Measurements from ENCODE around the gene SGMS1. TPM values are rescaled to one million over a fixed set of nuclear protein-coding genes. Genes with fewer than 3 reads are reported as not detected.

SGMS1 gene
- polyA plus RNA-seq, 4 donors = 42.9 to 61.0 (median 58.0) TPM

GRCh38 chr10:50407076-50407801 is 216.5 kb downstream of the SGMS1 start:
- no peak for DNase-seq (ENCODE audit: low read depth in 4 of 4, low spot score in 3 of 4)

GRCh38 chr10:50406457-50407070 is 217.2 kb downstream of the SGMS1 start:
- DNase-seq (ENCODE audit: low read depth in 4 of 4, low spot score in 3 of 4) = no peak

- DNase-seq (ENCODE audit: low read depth in 4 of 4, low spot score in 3 of 4) = no peak
Observed at GRCh38 chr10:50405723-50406122, 218.0 kb downstream of the SGMS1 start.

- no peak for DNase-seq (ENCODE audit: low read depth in 4 of 4, low spot score in 3 of 4)
Observed at GRCh38 chr10:50404021-50404773, 219.6 kb downstream of the SGMS1 start.

GRCh38 chr10:50403074-50403473 is 220.7 kb downstream of the SGMS1 start:
- no peak for DNase-seq (ENCODE audit: low read depth in 4 of 4, low spot score in 3 of 4)

GRCh38 chr10:50402466-50402865 is 221.3 kb downstream of the SGMS1 start:
- DNase-seq (ENCODE audit: low read depth in 4 of 4, low spot score in 3 of 4) = no peak

GRCh38 chr10:50400694-50401093 is 223.1 kb downstream of the SGMS1 start:
- DNase-seq (ENCODE audit: low read depth in 4 of 4, low spot score in 3 of 4) = no peak

GRCh38 chr10:50398823-50399222 is 224.9 kb downstream of the SGMS1 start:
- DNase-seq (ENCODE audit: low read depth in 4 of 4, low spot score in 3 of 4) = no peak

GRCh38 chr10:50398381-50398780 is 225.4 kb downstream of the SGMS1 start:
- no peak for DNase-seq (ENCODE audit: low read depth in 4 of 4, low spot score in 3 of 4)

- DNase-seq (ENCODE audit: low read depth in 4 of 4, low spot score in 3 of 4) = no peak
Observed at GRCh38 chr10:50397312-50398140, 226.2 kb downstream of the SGMS1 start.

- DNase-seq (ENCODE audit: low read depth in 4 of 4, low spot score in 3 of 4) = no peak
Observed at GRCh38 chr10:50396491-50397311, 227.1 kb downstream of the SGMS1 start.

GRCh38 chr10:50395851-50396250 is 227.9 kb downstream of the SGMS1 start:
- DNase-seq (ENCODE audit: low read depth in 4 of 4, low spot score in 3 of 4) = no peak

GRCh38 chr10:50395271-50395670 is 228.5 kb downstream of the SGMS1 start:
- no peak for DNase-seq (ENCODE audit: low read depth in 4 of 4, low spot score in 3 of 4)

- DNase-seq (ENCODE audit: low read depth in 4 of 4, low spot score in 3 of 4) = no peak
Observed at GRCh38 chr10:50394832-50395231, 228.9 kb downstream of the SGMS1 start.

GRCh38 chr10:50393784-50394467 is 229.8 kb downstream of the SGMS1 start:
- no peak for DNase-seq (ENCODE audit: low read depth in 4 of 4, low spot score in 3 of 4)

GRCh38 chr10:50392966-50393718 is 230.6 kb downstream of the SGMS1 start:
- no peak for DNase-seq (ENCODE audit: low read depth in 4 of 4, low spot score in 3 of 4)

- DNase-seq (ENCODE audit: low read depth in 4 of 4, low spot score in 3 of 4) = no peak
Observed at GRCh38 chr10:50392426-50392825, 231.3 kb downstream of the SGMS1 start.

GRCh38 chr10:50390302-50390701 is 233.5 kb downstream of the SGMS1 start:
- DNase-seq (ENCODE audit: low read depth in 4 of 4, low spot score in 3 of 4) = no peak

- DNase-seq (ENCODE audit: low read depth in 4 of 4, low spot score in 3 of 4) = no peak
Observed at GRCh38 chr10:50388181-50388580, 235.6 kb downstream of the SGMS1 start.

Measured in left renal pelvis (tissue), 4 donors.